DMS53 (cell line): ENCODE data around the gene ARHGEF19.
"Not testable (repeated sequence)": the region's sequence is repeated elsewhere in the genome, so short reads cannot be mapped to it uniquely, and the experiment has no call there.

Experiments
- DNase-seq: peaks from one replicate; lab custom pipeline; 2025; lab: John Stamatoyannopoulos, UW

ARHGEF19 gene

DNA sequence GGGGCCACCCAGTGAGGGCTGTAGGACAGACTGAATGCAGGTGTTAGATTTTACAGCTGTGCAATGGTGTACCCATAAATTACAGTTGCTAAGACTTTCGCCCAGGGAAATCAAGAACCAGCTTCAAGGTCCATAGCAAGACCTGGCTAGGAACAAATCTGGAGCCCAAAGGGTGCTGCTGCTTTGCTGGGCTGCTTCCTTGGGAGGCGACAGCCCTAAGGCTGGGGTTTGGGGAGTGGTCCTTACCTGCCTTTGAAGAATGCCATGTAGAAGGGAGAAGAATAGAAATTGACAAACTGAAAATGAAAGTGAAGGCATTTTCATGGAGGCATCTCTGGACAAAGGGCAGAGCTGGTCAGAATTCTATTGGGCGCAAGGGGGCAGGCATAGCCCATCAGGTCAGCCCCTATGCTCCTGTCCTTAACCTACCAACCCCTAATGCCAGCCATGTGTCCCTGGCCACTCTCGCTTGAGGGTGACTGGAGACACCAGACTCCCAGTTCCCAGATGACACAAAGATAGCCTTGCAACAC lies 7.6 kb upstream of the ARHGEF19 start:
- DNase-seq = no peak

DNA sequence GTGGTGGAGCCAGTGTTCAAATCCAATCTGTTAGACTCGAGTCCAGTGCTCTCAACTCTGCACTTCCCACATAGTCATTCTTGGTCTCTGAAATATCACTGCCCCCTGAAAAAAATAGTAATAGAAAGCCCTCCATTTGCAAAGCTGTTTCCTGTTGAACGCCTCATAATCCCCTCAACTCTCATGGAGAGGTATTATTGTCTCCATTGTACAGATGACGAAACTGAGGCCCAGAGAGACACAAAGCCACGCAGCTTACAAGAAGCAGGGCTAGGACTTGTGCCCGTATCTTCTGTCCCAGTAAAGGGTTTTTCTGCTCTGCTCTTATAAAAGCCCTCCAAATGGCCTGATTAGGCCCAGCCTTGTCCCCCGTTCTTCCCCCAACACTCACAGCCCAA lies 6.2 kb upstream of the ARHGEF19 start:
- no peak for DNase-seq

DNA sequence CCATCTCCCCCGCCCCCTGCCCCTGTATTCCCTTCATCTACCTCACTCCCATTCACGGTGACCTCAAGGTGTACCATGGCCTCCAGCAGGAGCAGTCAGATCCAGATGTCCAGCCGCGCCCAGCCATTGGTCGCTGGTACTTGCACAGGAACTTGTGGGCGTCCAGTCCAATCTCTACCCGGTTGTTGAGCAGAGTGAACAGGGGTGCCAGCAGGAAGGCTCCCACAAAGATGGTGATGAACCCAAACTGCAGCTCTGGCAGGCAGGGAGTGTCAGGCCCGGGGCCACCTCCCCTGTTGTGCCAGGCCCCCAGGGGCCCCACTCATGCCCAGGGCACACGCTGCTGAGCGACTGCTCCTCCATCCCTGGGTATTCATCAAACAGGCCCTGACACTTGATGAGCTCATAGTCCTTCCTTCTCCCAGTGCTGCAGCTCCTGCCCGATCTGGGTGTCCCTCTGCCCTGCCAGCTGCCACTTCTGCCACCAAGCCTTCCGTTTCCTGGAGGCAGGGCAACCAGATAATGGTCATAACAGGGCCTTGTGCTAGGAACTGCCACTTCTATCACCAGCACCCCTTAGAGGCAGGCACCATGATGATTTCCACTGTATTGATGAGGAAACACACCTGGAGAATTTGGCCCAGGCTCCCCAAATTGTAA lies 5.7 kb upstream of the ARHGEF19 start:
- peak; percentile 88 for DNase-seq

DNA sequence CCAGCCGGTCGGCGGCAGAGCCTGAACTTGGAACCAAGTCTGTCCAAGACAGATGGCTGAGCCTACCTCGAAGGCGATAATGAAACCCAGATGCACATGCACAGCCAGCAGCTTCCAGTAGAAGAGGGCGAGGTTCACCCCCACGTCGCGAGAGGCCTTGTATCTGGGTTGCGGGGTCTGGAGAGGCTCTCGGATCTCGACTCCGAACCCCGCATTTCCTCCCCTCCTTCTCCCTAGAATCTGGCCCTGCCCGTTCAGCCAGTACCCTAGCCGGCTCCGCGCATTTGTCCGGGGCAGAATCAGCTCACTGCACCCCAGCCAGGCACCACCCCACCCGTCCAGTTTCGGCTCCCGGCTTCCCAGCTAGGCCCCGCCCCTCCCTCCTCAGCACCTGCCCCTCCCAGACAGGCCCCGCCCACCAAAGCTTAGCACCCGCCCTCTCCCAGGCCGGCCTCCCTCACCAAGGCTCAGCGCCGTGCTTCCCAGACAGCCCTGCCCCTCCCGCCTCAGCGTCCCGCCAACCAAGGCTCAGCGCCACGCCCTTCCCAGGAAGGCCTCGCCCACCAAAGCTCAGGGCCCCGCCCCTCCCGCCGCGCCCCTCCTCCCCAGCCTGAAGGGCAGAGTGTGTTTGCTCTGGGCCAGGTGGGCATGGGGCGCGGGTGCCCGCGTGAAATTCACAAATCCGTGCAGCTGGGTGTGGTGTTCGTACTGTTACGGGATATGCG lies 4.8 kb upstream of the ARHGEF19 start:
- peak; percentile 99 for DNase-seq

DNA sequence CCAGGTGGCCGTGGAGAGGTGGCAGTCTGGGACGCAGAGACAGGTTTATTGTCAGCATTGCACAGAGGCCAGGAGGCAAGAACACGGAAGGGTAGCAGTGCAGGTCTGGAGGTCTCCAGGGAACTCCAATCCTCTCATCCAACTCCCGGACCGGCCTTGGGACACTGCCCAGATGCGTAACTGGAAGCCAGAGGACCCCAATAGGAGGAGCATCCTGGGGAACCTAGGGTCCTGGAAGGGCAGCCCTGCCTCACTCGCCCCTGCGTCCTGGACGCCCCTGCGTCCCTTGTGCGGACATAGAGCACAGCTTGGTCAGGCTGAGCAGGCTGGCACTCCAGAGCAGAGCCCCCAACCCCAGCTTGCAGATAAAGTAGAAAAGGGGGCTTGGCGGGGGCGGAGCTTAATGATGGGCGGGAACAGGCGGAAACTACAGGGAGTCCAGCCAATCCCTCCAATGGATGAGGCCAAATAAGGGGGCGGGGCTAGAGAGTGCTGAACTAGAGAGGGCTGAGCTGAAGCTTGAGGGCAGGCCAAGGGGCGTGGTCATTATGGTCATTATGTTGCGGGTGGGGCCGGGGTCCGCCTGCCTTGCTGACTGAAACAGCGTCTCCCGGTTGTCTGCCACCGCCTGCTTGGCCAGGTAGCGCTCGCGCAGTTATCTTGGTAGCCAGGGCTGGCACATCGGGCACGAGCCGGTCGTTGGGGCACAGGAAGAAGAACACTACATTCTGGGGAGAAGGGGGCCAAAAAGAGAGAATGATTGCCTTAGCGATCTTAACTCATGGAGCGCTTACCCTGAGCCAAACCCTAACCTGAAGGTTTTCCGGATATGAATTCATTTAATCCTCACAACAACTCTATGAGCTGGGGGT lies 3.7 kb upstream of the ARHGEF19 start:
- DNase-seq = peak; percentile 87

DNA sequence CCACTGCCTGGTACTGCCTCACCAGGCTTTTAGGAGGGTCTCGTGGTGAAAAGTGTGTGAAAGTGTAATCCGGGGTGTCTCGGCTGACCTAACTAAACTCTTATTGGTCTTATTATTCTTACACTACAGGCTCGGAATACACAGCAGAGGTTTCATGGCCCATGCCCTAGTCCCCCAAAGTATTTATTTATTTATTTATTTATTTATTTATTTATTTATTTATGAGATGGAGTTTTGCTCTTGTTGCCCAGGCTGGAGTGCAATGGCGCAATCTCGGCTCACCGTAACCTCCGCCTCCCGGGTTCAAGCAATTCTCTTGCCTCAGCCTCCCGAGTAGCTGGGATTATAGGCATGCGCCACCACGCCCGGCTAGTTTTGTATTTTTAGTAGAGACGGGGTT lies 2.8 kb upstream of the ARHGEF19 start:
- not testable (repeated sequence) for DNase-seq

DNA sequence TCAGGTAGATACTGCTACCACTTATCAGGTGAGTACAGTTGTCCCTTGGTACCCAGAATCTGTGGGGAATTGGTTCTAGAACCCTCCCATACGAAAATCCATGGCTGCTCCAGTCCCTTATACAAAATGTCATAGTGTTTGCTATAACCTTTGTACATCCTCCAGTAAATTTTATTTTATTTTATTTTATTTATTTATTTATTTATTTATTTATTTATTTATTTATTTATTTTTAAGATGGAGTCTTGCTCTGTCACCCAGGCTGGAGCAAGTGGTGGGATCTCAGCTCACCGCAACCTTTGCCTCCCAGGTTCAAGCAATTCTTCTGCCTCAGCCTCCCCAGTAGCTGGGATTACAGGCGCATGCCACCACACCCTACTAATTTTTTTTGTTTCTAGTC lies 1.1 kb upstream of the ARHGEF19 start:
- not testable (repeated sequence) for DNase-seq

DNA sequence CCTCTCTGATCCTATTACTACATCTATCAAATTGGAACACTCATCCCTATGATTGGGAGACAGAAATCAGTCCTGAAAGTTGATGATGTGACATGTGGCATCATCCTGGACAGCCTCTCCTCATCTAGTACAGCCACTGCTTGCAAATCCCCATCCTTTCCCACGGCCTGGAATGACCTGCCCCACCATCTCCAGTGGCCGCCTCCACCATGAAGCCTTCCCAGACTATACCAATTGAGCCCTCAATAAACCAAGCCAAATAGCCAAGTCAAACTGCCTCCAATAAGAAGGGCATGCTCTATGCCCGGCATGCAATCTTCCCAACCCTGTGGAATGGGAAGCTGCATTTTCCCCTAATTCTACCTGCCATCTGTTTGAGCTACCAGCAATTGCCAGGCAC lies 561 bp upstream of the ARHGEF19 start:
- DNase-seq = peak; percentile 61

DNA sequence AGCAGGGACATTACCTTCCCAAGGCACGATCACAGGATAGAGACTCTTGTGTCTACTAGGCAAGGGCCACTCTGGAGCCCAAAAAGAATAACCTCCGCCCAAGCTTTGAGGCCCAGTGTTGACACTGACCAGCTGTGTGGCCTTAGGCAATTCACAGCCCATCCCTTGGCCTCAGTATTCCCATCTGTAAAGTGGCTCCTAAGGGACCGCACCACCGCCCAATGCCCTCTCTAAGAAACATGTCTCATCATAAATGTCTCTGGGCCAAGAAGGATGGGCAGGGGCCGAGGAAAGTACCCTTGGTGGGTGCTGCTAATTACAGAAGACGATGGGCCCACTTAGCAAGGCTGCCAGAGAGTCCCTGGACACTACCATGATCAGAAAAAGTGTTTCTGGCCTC lies 628 bp downstream of the ARHGEF19 start:
- DNase-seq = no peak

DNA sequence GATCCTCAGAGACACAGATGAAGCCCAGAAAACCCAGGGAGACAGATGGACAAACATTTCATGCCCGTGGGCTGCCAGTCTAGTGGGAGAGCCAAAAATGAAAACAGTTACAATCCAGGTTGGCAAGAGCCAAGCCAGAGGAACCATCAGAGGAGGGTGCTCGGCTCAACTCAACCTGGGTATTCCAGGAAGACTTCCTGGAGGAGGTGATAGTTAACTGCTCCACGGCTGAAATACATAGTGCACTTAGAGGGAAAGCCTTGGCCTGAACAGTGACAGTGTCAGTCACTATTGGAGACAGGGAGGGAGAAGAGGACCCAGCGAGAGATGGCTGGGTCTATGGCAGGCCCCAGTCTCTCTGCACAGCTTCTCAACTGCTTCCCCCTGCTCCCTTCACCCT lies 1.9 kb downstream of the ARHGEF19 start:
- DNase-seq = no peak

DNA sequence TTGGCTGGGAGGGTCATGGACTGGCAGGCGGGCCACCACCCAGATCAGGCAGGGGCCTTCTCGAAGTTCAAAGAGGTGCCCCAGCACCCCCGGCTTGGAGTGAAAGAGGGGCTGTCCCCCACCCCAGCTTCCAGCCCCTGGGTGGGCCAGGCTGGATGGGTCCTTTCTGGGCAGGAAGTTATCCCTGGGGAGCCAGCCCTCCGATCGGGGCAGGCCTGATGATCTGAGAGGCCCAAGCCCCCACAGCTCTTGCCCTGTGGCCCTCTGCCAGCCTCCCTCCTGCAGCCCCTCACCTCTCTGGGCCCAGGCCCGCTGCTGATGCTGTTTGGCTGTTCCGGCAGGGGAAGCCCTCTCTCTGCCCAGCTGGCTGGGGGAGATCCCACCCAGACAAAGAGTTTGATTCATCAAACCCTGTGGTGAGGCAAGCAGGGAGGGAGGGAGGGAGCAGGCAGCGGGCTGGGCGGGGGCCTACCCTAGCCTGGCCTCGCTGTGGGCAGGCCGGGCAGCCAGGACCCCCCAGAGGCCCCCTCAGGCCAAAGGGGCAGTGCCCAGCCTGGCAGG lies 2.5 kb downstream of the ARHGEF19 start:
- no peak for DNase-seq

DNA sequence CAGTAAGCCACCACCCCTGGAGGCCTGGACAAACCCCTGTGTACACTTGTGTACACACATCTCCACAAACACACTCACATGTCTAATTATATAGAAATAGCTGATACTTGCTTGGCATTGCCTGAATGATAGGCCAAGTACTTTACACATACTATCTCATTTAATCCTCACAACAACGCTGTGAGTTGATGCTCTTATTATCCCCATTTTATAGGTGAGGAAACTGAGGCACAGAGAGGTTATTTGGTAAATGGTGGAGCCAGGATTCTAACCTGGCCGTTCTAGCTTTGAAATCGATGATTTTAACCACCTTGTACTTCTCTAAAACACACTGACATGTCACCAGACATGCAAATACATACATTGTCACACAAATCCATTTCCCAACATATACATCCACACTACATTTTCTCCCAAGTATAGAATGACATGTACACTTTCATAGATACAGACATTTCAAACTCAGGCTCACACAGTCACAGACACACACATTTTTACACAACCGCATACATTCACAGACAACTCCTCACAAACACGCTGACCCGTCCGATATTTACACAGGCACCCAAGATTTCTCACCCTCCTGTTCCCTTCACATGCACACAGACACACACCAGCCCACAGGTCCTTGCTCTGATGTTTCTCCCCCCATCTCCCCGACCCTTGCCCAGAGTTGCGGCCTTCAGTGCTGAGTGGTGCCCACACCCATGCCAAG lies 3.2 kb downstream of the ARHGEF19 start:
- DNase-seq = no peak

DNA sequence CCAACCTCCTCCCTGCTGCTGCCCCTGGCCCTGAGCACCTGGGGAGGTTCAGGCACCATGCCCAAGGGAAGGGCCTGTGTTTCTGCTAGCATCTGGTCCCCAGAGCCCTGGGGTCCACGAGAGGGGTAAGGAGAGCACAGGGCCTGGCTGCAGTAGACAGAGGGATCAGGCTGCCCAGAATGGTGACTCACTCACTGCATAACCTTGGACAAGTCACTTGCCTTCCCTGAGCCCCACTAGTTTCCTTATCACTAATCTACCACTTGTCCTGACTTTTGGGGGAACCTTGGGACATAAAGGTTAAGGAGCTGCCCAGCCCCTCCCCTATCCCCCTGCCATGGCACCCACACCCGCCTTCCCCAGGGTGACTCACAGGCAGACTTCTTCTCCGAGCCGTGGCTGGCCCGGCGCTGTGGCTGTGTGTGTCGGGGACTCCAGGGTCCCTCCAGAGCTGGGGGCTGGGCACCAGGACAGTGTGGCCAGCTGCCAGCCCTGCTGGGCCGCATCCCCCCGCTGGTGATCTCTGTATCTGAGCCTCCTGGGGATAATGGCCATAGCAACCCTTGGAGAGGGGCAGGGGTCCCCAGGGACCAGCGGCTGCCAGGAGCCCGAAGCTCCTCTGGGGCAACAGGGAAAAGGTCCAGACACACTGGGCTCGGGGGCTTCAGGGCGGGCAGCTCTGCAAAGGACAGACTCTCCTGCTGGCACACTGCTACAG lies 4.0 kb downstream of the ARHGEF19 start:
- DNase-seq = peak; percentile 27

DNA sequence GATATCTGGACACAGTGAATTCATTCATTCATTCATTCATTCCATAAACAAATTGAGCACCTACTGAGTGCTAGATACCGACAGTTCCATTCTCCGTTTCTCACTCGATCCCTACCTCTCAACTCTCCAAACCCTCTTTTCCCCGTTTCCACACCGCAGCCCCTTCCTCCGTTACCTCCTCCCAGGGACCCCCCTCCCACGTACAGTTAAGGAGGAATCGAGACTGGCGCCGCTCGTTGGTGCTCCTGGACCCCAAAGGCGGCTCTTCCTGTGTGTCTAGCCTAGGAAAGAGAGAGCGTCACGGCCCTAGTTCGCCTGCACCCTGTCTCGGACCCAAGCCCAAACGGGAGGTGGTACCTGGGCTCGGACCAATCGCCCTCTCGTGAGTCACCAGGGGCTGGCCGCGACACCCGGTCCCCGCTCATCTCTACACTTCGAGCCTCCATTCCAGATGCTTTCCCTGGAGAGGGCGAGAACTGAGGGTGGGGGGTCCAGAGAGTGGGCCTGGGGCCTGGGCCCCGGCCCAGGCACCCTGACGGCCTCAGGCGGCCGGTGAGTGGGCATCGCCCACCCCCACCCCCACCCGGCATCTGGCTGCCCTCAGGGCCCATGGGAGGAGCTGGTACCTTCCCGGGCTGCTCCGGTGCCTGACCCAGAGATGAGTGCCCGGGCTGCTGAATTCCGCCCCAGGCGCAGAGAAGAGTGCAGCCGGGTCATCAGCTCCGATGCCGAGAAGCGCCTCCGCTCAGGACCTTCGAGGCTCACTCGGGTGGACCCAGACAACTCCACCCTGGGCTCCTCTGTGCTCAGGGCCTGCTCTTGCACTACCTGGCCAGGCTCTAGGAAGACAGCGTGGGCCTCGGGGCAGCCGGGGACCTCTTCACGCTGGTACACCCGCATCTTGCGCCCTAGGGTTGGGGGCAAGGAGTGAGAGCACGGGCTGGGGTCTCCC lies 4.9 kb downstream of the ARHGEF19 start:
- no peak for DNase-seq

DNA sequence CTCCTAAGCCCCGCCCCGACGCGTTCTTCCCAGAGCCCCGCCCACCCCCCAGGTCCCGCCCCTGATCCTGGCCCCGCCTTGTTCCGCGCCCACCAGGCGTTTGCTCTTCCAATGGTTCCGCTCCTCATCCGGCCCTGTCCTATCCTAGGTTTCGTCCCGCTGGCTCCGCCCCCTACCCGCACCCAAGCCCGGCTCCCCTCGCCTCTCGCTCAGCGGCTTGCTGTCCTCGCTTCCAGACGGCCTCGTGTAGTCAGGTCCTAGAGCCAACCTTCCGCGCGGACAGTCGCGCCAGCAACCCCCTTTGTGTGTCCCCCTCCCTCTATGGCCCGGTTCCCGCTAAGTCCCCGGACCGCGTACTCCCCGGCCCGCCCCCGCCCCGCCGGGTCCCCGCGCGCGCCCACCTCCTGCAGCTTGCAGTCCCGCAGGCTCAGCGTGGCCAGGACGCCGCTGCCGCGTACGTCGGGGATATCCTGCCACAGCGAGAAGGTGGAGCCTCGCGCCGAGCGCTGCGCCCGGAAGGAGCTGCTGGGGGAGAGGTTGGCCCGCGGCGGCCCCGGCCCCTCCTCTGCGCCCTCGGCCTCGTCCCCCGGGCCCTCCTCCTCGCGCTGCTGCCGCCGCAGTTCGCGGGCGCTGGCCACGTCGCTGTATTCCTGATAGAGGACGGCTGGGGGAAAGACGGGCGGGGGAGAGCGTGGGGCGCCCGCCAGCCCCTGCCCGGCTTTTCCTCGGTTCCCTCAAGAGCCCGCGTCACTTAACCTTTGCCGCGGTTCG lies 5.7 kb downstream of the ARHGEF19 start:
- DNase-seq = peak; percentile 99

DNA sequence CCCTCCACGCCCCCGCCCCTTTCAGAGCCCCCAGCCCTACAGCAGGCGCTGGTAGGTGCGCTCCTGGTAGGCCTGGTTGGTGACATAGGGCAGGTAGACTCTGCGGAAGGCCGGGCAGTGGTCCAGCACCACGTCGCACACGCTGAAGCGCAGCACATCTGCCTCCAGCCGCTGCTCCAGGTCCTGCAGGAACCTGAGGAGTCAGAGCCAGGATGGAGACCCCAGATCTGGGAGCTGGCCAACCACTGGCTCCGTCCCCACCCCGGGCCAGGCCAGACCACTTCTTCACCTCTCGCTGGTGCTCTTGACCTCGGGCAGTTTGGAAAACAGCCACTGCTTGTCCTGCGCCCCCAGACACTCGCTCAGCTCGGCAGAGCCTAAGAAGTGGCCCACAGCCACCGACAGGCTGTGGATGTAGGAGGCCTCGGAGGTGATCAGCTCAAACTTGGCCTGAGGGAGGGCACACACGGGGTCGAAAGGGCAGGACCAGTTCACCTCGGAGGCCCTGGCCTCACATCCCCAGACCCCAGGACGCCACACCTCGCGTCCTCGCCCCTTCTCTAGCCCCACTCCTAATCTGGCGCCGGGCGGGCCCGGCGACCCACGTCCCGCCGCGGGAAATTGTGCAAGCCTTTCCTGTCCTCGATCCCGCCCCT lies 6.4 kb downstream of the ARHGEF19 start:
- DNase-seq = no peak

DNA sequence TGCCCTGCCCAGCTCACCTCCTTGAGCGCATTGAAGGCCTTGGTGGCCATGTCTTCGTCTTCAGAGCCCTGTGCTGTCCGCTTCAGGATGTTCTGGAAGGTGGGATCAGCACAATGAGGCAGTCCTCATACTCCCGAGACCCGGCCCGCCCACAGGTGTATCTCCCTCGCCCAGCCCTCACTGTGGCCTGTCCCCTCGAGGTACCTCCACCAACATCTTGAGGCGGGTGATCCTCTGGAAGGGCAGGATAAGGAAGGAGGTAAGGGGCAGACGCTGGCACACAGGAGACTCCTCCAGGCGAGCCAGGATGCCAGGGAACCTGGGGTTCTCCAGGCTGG lies 7.1 kb downstream of the ARHGEF19 start:
- no peak for DNase-seq

DNA sequence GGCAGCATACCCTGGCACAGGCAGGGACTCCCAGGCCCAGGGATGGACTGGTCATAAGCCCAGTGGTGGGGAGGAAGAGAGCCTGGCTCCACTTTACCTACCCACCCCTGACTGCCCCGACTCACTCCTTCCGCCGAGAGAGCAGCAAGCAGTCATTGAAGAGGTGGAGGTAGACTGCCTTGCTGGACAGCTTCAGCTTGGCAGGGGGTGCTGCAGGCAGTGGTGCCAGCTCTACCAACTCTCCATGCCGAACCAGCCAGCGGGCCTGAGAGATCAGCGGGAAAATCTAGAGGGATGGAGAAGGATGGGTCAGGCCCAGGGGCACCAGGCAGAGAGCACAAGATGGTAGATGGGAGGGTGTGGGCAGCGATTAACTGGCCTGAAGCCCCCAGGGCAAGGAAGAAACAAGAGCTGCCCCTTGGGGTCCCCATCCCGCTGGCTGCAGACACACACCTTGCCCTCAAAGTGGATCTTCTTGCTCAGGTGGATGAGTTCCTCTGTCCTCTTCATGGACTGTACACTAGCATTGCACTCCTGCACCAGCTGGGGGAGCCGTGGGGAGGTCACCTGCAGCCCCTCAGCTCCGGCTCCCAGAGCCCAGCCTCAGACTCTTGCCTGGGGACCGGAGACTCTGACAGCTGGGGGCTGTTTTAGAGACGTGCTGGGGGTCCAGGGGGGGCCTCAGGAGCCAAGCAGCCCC lies 7.7 kb downstream of the ARHGEF19 start:
- peak; percentile 69 for DNase-seq
